ENCODE data around the gene ATP1B1.
A peak's percentile ranks its signal among the peaks of the same experiment; 100 is the strongest.

ATP1B1 gene

DNA sequence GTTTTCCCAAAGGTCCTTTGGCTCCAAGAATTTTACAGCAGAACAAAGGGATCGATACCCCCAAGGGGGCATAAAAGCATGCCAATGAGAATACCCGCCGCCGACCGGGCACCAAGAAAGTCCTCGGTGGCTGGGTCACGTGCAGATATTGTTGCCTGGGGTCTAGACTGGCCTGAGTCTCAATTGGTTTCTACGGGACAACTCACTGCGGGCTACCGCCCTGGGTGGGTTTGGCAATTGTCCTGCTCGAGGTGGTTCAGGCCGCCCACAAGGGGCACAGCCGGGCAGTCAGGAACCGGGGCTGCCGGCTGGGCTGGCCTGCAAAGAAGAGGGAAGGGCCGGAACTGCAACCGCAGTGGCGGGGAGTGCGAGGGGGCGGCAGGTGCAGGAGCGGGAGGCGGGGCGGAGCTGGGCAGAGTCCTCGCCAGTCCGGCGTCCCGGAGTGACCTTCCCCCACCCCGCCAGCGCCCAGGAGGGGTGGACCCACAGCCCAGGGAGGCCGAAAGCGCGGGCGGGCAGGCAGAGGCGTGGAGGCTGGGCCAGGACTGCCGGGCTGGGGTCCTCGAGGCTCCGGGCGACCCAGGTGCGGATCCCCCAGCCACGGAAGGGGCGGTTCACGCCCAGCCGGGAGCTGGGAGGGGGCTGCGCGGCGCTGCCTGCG, 926 bp upstream of the ATP1B1 start:
- Histone ChIP-seq H3K27ac (ENCODE audit: extremely low read depth, low read depth, low read length) (peak overlapping the region; percentile 93), H3K4me1 (ENCODE audit: control insufficient read depth, insufficient read depth, low read length) (peaks cover 33% of the 10 kb centered on the region), H3K9me3 (ENCODE audit: control insufficient read depth, insufficient read depth, low read depth, low read length) (no peaks in the 10 kb centered on the region), H3K4me3 (ENCODE audit: low read depth, low read length) (peak overlapping the region; percentile 89), H3K36me3 (ENCODE audit: control insufficient read depth in 2 of 2, insufficient read depth in 1 of 2, low read length in 2 of 2) (no peaks in the 10 kb centered on the region)
- ChIA-PET CTCF (interaction anchor here (0.6 kb wide), 1 partner anchor 87 kb away, joined by 3 read pairs; no protein-coding TSS in a partner anchor), POLR2A (interaction anchor here (0.6 to 2.6 kb wide), 6 partner anchors 13 to 866 kb away, joined by 3 to 13 read pairs (median 4); partner anchors contain the start of gene SLC19A2)
- TF ChIP-seq, protein P1, sequence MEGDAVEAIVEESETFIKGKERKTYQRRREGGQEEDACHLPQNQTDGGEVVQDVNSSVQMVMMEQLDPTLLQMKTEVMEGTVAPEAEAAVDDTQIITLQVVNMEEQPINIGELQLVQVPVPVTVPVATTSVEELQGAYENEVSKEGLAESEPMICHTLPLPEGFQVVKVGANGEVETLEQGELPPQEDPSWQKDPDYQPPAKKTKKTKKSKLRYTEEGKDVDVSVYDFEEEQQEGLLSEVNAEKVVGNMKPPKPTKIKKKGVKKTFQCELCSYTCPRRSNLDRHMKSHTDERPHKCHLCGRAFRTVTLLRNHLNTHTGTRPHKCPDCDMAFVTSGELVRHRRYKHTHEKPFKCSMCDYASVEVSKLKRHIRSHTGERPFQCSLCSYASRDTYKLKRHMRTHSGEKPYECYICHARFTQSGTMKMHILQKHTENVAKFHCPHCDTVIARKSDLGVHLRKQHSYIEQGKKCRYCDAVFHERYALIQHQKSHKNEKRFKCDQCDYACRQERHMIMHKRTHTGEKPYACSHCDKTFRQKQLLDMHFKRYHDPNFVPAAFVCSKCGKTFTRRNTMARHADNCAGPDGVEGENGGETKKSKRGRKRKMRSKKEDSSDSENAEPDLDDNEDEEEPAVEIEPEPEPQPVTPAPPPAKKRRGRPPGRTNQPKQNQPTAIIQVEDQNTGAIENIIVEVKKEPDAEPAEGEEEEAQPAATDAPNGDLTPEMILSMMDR (tag by site-specific recombination; IDR thresholded peaks at IDR 0.05), result peak; percentile 78
- TF ChIP-seq ZNF335 (tag by site-specific recombination; conservative IDR thresholded peaks at IDR 0.05) (peak; percentile 92), ZNF600 (tag by site-specific recombination; IDR thresholded peaks at IDR 0.05) (peak; percentile 81), ZNF16 (tag by site-specific recombination; IDR thresholded peaks at IDR 0.05; ENCODE audit: low read depth) (no peak), ZSCAN30 (tag by site-specific recombination; IDR thresholded peaks at IDR 0.05) (0 out of 2 replicates have a peak, but pooled peaks have one; percentile 30), ZNF266 (tag by site-specific recombination; IDR thresholded peaks at IDR 0.05; ENCODE audit: low read depth) (no peak), PRDM1 (tag by site-specific recombination; IDR thresholded peaks at IDR 0.05) (no peak), RBAK (tag by site-specific recombination; IDR thresholded peaks at IDR 0.05) (no peak), ZEB2 (tag by site-specific recombination; IDR thresholded peaks at IDR 0.05) (peak; percentile 19; the same call in 1 of the 2 replicates), ZNF596 (tag by site-specific recombination; IDR thresholded peaks at IDR 0.05) (peak; percentile 11; the same call in 1 of the 2 replicates), HOXA7 (CRISPR knock-in tag; IDR thresholded peaks at IDR 0.05; ENCODE audit: borderline replicate concordance) (no peak), ZIC2 (tag by site-specific recombination; IDR thresholded peaks at IDR 0.05) (peak; percentile 80), KLF7 (tag by site-specific recombination; IDR thresholded peaks at IDR 0.05; ENCODE audit: borderline replicate concordance) (no peak), EGR2 (tag by site-specific recombination; IDR thresholded peaks at IDR 0.05; ENCODE audit: low read depth) (peak; percentile 87), GLIS2 (tag by site-specific recombination; IDR thresholded peaks at IDR 0.05) (peak; percentile 44), OSR2 (tag by site-specific recombination; IDR thresholded peaks at IDR 0.05) (peak; percentile 48), ZNF701 (tag by site-specific recombination; IDR thresholded peaks at IDR 0.05) (no peak), ZNF223 (tag by site-specific recombination; IDR thresholded peaks at IDR 0.05) (peak; percentile 64), SP2 (tag by site-specific recombination; IDR thresholded peaks at IDR 0.05) (peak; percentile 79), ZNF184 (tag by site-specific recombination; IDR thresholded peaks at IDR 0.05) (no peak), KLF8 (tag by site-specific recombination; IDR thresholded peaks at IDR 0.05) (peak; percentile 41; the same call in 1 of the 2 replicates), ZNF571 (tag by site-specific recombination; IDR thresholded peaks at IDR 0.05) (no peak), ZNF768 (tag by site-specific recombination; IDR thresholded peaks at IDR 0.05) (no peak), ZBTB21 (tag by site-specific recombination; IDR thresholded peaks at IDR 0.05) (no peak), ZNF423 (tag by site-specific recombination; IDR thresholded peaks at IDR 0.05) (peak; percentile 43; the same call in 1 of the 2 replicates), ZNF610 (tag by site-specific recombination; IDR thresholded peaks at IDR 0.05; ENCODE audit: borderline replicate concordance) (0 out of 2 replicates have a peak, but pooled peaks have one; percentile 33), ZNF707 (tag by site-specific recombination; IDR thresholded peaks at IDR 0.05) (no peak)
- TF ChIP-seq, protein P2, sequence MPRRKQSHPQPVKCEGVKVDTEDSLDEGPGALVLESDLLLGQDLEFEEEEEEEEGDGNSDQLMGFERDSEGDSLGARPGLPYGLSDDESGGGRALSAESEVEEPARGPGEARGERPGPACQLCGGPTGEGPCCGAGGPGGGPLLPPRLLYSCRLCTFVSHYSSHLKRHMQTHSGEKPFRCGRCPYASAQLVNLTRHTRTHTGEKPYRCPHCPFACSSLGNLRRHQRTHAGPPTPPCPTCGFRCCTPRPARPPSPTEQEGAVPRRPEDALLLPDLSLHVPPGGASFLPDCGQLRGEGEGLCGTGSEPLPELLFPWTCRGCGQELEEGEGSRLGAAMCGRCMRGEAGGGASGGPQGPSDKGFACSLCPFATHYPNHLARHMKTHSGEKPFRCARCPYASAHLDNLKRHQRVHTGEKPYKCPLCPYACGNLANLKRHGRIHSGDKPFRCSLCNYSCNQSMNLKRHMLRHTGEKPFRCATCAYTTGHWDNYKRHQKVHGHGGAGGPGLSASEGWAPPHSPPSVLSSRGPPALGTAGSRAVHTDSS (tag by site-specific recombination; IDR thresholded peaks at IDR 0.05), result no peak
- TF ChIP-seq, protein P3, sequence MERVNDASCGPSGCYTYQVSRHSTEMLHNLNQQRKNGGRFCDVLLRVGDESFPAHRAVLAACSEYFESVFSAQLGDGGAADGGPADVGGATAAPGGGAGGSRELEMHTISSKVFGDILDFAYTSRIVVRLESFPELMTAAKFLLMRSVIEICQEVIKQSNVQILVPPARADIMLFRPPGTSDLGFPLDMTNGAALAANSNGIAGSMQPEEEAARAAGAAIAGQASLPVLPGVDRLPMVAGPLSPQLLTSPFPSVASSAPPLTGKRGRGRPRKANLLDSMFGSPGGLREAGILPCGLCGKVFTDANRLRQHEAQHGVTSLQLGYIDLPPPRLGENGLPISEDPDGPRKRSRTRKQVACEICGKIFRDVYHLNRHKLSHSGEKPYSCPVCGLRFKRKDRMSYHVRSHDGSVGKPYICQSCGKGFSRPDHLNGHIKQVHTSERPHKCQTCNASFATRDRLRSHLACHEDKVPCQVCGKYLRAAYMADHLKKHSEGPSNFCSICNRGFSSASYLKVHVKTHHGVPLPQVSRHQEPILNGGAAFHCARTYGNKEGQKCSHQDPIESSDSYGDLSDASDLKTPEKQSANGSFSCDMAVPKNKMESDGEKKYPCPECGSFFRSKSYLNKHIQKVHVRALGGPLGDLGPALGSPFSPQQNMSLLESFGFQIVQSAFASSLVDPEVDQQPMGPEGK (tag by site-specific recombination; IDR thresholded peaks at IDR 0.05), result peak; percentile 75
- TF ChIP-seq, protein P4, sequence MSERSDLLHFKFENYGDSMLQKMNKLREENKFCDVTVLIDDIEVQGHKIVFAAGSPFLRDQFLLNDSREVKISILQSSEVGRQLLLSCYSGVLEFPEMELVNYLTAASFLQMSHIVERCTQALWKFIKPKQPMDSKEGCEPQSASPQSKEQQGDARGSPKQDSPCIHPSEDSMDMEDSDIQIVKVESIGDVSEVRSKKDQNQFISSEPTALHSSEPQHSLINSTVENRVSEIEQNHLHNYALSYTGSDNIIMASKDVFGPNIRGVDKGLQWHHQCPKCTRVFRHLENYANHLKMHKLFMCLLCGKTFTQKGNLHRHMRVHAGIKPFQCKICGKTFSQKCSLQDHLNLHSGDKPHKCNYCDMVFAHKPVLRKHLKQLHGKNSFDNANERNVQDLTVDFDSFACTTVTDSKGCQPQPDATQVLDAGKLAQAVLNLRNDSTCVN (tag by site-specific recombination; optimal IDR thresholded peaks at IDR 0.05), result peak; percentile 60
- TF ChIP-seq, protein P5, sequence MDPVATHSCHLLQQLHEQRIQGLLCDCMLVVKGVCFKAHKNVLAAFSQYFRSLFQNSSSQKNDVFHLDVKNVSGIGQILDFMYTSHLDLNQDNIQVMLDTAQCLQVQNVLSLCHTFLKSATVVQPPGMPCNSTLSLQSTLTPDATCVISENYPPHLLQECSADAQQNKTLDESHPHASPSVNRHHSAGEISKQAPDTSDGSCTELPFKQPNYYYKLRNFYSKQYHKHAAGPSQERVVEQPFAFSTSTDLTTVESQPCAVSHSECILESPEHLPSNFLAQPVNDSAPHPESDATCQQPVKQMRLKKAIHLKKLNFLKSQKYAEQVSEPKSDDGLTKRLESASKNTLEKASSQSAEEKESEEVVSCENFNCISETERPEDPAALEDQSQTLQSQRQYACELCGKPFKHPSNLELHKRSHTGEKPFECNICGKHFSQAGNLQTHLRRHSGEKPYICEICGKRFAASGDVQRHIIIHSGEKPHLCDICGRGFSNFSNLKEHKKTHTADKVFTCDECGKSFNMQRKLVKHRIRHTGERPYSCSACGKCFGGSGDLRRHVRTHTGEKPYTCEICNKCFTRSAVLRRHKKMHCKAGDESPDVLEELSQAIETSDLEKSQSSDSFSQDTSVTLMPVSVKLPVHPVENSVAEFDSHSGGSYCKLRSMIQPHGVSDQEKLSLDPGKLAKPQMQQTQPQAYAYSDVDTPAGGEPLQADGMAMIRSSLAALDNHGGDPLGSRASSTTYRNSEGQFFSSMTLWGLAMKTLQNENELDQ (tag by site-specific recombination; IDR thresholded peaks at IDR 0.05; ENCODE audit: low read depth), result no peak
